GM12878 (cell line): Measurements from ENCODE around the gene DNAJB2. TPM values are rescaled to one million over a fixed set of nuclear protein-coding genes. Genes with fewer than 3 reads are reported as not detected.

Experiments
- CBX3 ChIP-seq: fragments of 200-600 bp; sonication (generic); IDR thresholded peaks from 2 replicates; pipeline ENCODE4 v1.6.1; 2016; ENCODE audit warnings: low read depth, borderline replicate concordance
- CREB1 ChIP-seq: IDR thresholded peaks from 2 replicates; pipeline ENCODE4 v1.6.1; 2012; ENCODE audit warnings: low read depth, mild to moderate bottlenecking, inconsistent platforms
- FOS ChIP-seq: IDR thresholded peaks from 3 replicates; pipeline ENCODE4 v1.6.1; 2011; ENCODE audit warnings: borderline replicate concordance; ENCODE audit not compliant: insufficient read length; ENCODE audit errors: extremely low read depth
- GABPA ChIP-seq: IDR thresholded peaks from 2 replicates; pipeline ENCODE4 v1.6.1; 2014; ENCODE audit warnings: antibody characterized with exemption, low read depth, mild to moderate bottlenecking, inconsistent platforms
- GATAD2B ChIP-seq: fragments of 450-650 bp; conservative IDR thresholded peaks from 2 replicates; pipeline ENCODE4 v1.6.1; 2017; ENCODE audit warnings: low read depth, mild to moderate bottlenecking, moderate library complexity
- HDAC2 ChIP-seq: fragments of 200-600 bp; sonication (generic); IDR thresholded peaks from 2 replicates; pipeline ENCODE4 v1.6.1; 2017
- NFIC ChIP-seq: IDR thresholded peaks from 2 replicates; pipeline ENCODE4 v1.6.1; 2012; ENCODE audit warnings: low read depth, mild to moderate bottlenecking, inconsistent platforms, low read length, moderate library complexity
- NR2F1 ChIP-seq: fragments of 450-650 bp; conservative IDR thresholded peaks from 2 replicates; pipeline ENCODE4 v1.6.1; 2017; ENCODE audit warnings: mild to moderate bottlenecking
- PAX5 ChIP-seq: IDR thresholded peaks from 2 replicates; pipeline ENCODE4 v1.6.1; 2011; ENCODE audit warnings: low read depth, low read length, borderline replicate concordance
- SKIL ChIP-seq: fragments of 450-650 bp; IDR thresholded peaks from 2 replicates; pipeline ENCODE4 v1.6.1; 2017; ENCODE audit warnings: mild to moderate bottlenecking, low read depth, inconsistent platforms; ENCODE audit not compliant: poor library complexity, severe bottlenecking
- STAT1 ChIP-seq: fragments of 450-650 bp; conservative IDR thresholded peaks from 2 replicates; pipeline ENCODE4 v1.6.1; 2014; ENCODE audit warnings: antibody characterized with exemption, mild to moderate bottlenecking
- STAT3 ChIP-seq: IDR thresholded peaks from 2 replicates; pipeline ENCODE4 v1.6.1; 2011; ENCODE audit warnings: low read depth, low read length, improper control_type of control experiment
- TCF3 ChIP-seq: IDR thresholded peaks from 2 replicates; pipeline ENCODE4 v1.6.1; 2012; ENCODE audit warnings: low read depth, mild to moderate bottlenecking, low read length, borderline replicate concordance; ENCODE audit not compliant: insufficient read depth
- ZBTB11 ChIP-seq: fragments of 450-650 bp; formaldehyde crosslinking; IDR thresholded peaks from 2 replicates; pipeline ENCODE4 v1.5.0; 2022; ENCODE audit warnings: mild to moderate bottlenecking, missing genetic modification characterization
- ZNF274 ChIP-seq: IDR thresholded peaks from one replicate; pipeline ENCODE4 v1.8.0; 2011; ENCODE audit not compliant: insufficient read length, insufficient read depth
- polyA plus RNA-seq, 11 experiments: library from polyadenylated mRNA; depleted of rRNA in 4 of 11; unstranded in 6 of 11; stranded (reverse) in 5 of 11; fragments of >200 nt; fragmentation: Nextera tagmentation in 4 of 11; fragmentation: Illumina TruSeq in 1 of 11; extraction: Ambion mirVana in 4 of 11; extraction: Trizol in 1 of 11; gene quantifications; 1 replicate in 1 of 11; 2 replicates in 10 of 11; pipeline versions ENCODE4 v1.2.1 to v1.2.3, GENCODE V29; 2011 to 2016; ENCODE audit warnings: inconsistent platforms in 2 of 11, missing spikeins in 2 of 11, low read depth in 1 of 11
- total RNA-seq, 4 experiments: library from RNA; depleted of rRNA in 3 of 4; stranded (reverse); fragments of >200 nt in 3 of 4; fragmentation: Illumina TruSeq in 1 of 4; extraction: Trizol in 1 of 4; gene quantifications; 2 replicates each; pipeline versions ENCODE4 v1.2.1 to v1.2.3, GENCODE V29; 2013 to 2021
- TF ChIP-seq, protein P1 (sequence below), 3 experiments: IDR thresholded peaks in 2 of 3; conservative IDR thresholded peaks in 1 of 3; 2 replicates each; pipeline ENCODE4 v1.5.1; 2011; ENCODE audit warnings: low read depth in 3 of 3, low read length in 3 of 3, mild to moderate bottlenecking in 3 of 3, control low read depth in 2 of 3, moderate library complexity in 2 of 3, inconsistent platforms in 1 of 3, mixed read lengths in 1 of 3; ENCODE audit not compliant: control insufficient read depth in 2 of 3, insufficient read depth in 1 of 3; ENCODE audit errors: extremely low read depth in 1 of 3
- TF ChIP-seq, protein P2 (sequence below): IDR thresholded peaks from 2 replicates; pipeline ENCODE4 v1.6.1; 2011; ENCODE audit warnings: low read depth, low read length, improper control_type of control experiment, borderline replicate concordance
- TF ChIP-seq, protein P3 (sequence below): IDR thresholded peaks from 2 replicates; pipeline ENCODE4 v1.6.1; 2011; ENCODE audit warnings: low read depth, mild to moderate bottlenecking, low read length, moderate library complexity, borderline replicate concordance; ENCODE audit errors: extremely low read depth
- TF ChIP-seq, protein P4 (sequence below): fragments of 450-650 bp; IDR thresholded peaks from 2 replicates; pipeline ENCODE4 v1.6.1; 2016; ENCODE audit warnings: mild to moderate bottlenecking

Gene DNAJB2
- total and polyA plus RNA-seq, 10 of the 15 experiments (the other 5 are each of a cell fraction or from before 2014, with no cell fraction given), result 0.26 to 36.5 (median 12.5) TPM

DNA sequence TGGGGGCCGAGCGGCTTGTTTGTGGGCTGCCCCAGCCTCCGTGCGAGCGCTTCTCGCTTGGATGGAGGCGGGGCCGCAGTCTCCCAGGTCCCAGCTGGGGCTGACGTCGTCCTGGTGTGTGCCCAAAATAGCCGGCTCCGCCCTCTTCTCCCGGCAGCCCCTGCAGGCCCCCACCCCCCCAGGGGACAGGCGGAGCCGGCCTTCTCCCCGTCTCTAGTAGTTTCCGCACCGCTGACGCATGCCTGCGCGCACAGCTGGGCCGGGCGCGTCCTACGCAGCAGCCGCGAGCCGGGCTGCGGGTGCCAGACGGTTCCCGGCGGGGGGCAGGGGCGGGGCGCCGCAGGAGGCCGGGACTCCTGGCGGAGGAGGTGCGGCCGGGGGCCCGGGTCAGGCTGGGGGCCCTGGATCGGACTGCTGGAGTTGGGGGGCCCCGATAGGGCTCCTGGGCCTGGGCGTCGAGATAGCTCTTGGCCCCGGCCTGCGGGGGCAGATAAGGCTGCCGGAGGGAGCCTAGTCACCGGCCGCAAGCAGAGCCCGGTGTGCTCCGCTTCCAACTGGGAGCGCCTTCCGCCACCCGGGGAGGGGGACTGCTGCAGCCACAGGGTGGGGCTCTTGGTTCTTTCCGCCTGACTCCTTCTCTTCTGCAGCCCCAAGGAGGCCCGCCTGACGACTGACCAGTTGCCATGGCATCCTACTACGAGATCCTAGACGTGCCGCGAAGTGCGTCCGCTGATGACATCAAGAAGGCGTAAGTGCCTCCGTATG, at the start of gene DNAJB2 (continued):
- TF ChIP-seq, protein P1, sequence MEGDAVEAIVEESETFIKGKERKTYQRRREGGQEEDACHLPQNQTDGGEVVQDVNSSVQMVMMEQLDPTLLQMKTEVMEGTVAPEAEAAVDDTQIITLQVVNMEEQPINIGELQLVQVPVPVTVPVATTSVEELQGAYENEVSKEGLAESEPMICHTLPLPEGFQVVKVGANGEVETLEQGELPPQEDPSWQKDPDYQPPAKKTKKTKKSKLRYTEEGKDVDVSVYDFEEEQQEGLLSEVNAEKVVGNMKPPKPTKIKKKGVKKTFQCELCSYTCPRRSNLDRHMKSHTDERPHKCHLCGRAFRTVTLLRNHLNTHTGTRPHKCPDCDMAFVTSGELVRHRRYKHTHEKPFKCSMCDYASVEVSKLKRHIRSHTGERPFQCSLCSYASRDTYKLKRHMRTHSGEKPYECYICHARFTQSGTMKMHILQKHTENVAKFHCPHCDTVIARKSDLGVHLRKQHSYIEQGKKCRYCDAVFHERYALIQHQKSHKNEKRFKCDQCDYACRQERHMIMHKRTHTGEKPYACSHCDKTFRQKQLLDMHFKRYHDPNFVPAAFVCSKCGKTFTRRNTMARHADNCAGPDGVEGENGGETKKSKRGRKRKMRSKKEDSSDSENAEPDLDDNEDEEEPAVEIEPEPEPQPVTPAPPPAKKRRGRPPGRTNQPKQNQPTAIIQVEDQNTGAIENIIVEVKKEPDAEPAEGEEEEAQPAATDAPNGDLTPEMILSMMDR (IDR thresholded peaks at IDR 0.05 in 2 of 3, conservative IDR thresholded peaks at IDR 0.05 in 1 of 3; ENCODE audit: control insufficient read depth in 2 of 3, extremely low read depth in 1 of 3, insufficient read depth in 1 of 3, low read depth in 3 of 3, low read length in 3 of 3), result no peak; a peak in 2 of 6 replicates
- TF ChIP-seq NR2F1, result no peak; the same call in none of the 2 replicates
- TF ChIP-seq CREB1, result peak; percentile 96
- no peak for TF ChIP-seq FOS
- TF ChIP-seq, protein P2, sequence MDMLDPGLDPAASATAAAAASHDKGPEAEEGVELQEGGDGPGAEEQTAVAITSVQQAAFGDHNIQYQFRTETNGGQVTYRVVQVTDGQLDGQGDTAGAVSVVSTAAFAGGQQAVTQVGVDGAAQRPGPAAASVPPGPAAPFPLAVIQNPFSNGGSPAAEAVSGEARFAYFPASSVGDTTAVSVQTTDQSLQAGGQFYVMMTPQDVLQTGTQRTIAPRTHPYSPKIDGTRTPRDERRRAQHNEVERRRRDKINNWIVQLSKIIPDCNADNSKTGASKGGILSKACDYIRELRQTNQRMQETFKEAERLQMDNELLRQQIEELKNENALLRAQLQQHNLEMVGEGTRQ, result no peak
- no peak for TF ChIP-seq GABPA
- TF ChIP-seq CBX3, result no peak
- TF ChIP-seq TCF3, result peak; percentile 88; the same call in 1 of the 2 replicates
- peak; percentile 70 for TF ChIP-seq GATAD2B
- no peak for TF ChIP-seq STAT3
- TF ChIP-seq, protein P3, sequence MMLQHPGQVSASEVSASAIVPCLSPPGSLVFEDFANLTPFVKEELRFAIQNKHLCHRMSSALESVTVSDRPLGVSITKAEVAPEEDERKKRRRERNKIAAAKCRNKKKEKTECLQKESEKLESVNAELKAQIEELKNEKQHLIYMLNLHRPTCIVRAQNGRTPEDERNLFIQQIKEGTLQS, result no peak
- no peak for TF ChIP-seq ZBTB11
- no peak for TF ChIP-seq STAT1
- TF ChIP-seq NFIC, result no peak
- no peak for TF ChIP-seq ZNF274
- TF ChIP-seq HDAC2, result no peak
- peak; percentile 78; the same call in 1 of the 2 replicates for TF ChIP-seq PAX5
- peak; percentile 13 for TF ChIP-seq SKIL
- TF ChIP-seq, protein P4, sequence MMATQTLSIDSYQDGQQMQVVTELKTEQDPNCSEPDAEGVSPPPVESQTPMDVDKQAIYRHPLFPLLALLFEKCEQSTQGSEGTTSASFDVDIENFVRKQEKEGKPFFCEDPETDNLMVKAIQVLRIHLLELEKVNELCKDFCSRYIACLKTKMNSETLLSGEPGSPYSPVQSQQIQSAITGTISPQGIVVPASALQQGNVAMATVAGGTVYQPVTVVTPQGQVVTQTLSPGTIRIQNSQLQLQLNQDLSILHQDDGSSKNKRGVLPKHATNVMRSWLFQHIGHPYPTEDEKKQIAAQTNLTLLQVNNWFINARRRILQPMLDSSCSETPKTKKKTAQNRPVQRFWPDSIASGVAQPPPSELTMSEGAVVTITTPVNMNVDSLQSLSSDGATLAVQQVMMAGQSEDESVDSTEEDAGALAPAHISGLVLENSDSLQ, result no peak
